ENCODE results near the gene ATAD2B. TPM values are rescaled to one million over a fixed set of nuclear protein-coding genes. Genes with fewer than 3 reads are reported as not detected.

The ATAD2B gene
- total RNA-seq, 2 experiments from 2014 or later = 9.4 to 21.7 TPM

DNA sequence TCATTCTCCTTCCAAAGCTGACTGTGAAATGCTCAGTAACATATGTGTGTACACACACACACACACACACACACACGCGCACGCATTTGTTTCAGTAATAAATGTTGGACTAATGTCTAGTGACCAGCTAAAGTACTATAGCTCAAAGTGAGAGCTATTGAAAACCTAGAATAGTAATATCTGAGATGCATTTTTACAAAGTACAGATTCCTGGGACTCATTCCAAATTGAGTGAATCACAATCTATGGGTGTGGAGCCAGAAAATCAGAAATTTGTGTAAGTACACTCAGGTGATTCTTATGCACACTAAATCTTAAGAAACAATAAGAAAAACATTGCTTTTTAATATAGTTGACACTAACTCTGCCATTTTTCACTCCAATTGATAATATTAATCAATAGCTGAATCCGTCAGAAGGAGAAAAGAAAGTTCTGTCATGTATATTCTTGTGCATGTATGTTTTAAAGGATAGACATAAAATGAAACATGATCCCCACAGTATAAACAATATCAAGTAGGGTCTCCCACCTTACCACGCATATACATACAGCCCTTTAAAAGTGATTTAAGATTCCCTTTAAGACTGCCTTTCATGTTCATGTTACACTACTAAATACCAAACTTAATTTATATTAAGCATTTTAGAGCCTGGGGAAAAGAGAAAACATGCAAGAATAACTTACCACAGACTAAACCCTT is 123.5 kb downstream of the ATAD2B start:
- intact Hi-C loops (cut with micrococcal nuclease; ENCODE audit: unreplicated experiment) = no loop called here
- Histone ChIP-seq H3K36me3 (ENCODE audit: insufficient read depth, low read length) (no peaks in the 10 kb centered on the region), H3K4me2 (ENCODE audit: low read length) (no peak overlapping the region), H3K9me3 (ENCODE audit: low read length) (no peaks in the 10 kb centered on the region), H2AFZ (ENCODE audit: low read length) (no peak overlapping the region), H3K9me2 (ENCODE audit: insufficient read depth, low read length) (no peaks in the 10 kb centered on the region), H4K20me1 (ENCODE audit: insufficient read depth, low read length) (no peaks in the 10 kb centered on the region), H3K4me1 (ENCODE audit: insufficient read depth, low read length, poor library complexity, severe bottlenecking) (no peaks in the 10 kb centered on the region), H3K4me3 (ENCODE audit: low read depth, low read length, poor library complexity, severe bottlenecking) (no peak overlapping the region), H3K79me2 (ENCODE audit: insufficient read depth, low read depth, low read length) (no peaks in the 10 kb centered on the region), H3K27ac (ENCODE audit: low read depth, low read length, poor library complexity, severe bottlenecking) (no peak overlapping the region)
- no peak for TF ChIP-seq EZH2phosphoT487 (IDR thresholded peaks at IDR 0.05; ENCODE audit: borderline replicate concordance, low read depth, low read length)
- TF ChIP-seq, protein P1, sequence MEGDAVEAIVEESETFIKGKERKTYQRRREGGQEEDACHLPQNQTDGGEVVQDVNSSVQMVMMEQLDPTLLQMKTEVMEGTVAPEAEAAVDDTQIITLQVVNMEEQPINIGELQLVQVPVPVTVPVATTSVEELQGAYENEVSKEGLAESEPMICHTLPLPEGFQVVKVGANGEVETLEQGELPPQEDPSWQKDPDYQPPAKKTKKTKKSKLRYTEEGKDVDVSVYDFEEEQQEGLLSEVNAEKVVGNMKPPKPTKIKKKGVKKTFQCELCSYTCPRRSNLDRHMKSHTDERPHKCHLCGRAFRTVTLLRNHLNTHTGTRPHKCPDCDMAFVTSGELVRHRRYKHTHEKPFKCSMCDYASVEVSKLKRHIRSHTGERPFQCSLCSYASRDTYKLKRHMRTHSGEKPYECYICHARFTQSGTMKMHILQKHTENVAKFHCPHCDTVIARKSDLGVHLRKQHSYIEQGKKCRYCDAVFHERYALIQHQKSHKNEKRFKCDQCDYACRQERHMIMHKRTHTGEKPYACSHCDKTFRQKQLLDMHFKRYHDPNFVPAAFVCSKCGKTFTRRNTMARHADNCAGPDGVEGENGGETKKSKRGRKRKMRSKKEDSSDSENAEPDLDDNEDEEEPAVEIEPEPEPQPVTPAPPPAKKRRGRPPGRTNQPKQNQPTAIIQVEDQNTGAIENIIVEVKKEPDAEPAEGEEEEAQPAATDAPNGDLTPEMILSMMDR (conservative IDR thresholded peaks at IDR 0.05; ENCODE audit: low read length) = no peak
- CTCF ChIA-PET (ENCODE audit: unreplicated experiment) = no interaction called here
- POLR2A ChIA-PET = interaction anchor here (0.6 to 1.3 kb wide), 4 partner anchors 13 to 295 kb away, joined by 3 read pairs; no protein-coding TSS in a partner anchor
- no peak for DNase-seq (ENCODE audit: low spot score)
- no TSS peak for BruUV-seq (replicated peaks)

DNA sequence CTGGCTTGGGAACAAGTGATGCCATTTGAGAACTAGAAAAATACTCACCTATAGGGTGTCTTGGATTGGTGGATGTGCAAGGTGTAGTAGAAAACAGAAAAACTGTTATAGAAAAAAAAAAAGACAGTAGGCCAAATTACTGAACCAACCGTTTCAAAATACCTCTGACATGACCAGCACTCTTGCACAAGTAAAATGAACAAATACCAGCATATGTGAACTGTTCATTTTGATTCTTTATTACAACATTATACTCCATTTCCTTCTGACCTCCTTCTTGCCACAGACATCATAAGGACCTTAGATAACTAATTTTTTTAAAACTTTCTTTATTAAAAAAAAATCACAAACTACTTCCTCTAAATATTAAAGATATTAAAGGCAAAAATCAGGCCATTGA is 125.5 kb downstream of the ATAD2B start:
- CTCF ChIA-PET (ENCODE audit: unreplicated experiment) = no interaction called here
- H3K27ac ChIP-seq (ENCODE audit: low read depth, low read length, poor library complexity, severe bottlenecking) = no peak overlapping the region
- H3K9me2 ChIP-seq (ENCODE audit: insufficient read depth, low read length) = no peaks in the 10 kb centered on the region
- no peak for TF ChIP-seq EZH2phosphoT487 (IDR thresholded peaks at IDR 0.05; ENCODE audit: borderline replicate concordance, low read depth, low read length)
- DNase-seq (ENCODE audit: low spot score) = no peak
- H3K9me3 ChIP-seq (ENCODE audit: low read length) = no peaks in the 10 kb centered on the region
- H2AFZ ChIP-seq (ENCODE audit: low read length) = no peak overlapping the region
- no peaks in the 10 kb centered on the region for H3K36me3 ChIP-seq (ENCODE audit: insufficient read depth, low read length)
- H3K4me2 ChIP-seq (ENCODE audit: low read length) = no peak overlapping the region
- no peak overlapping the region for H3K4me3 ChIP-seq (ENCODE audit: low read depth, low read length, poor library complexity, severe bottlenecking)
- BruUV-seq (replicated peaks) = no TSS peak
- H3K79me2 ChIP-seq (ENCODE audit: insufficient read depth, low read depth, low read length) = no peaks in the 10 kb centered on the region
- no peaks in the 10 kb centered on the region for H4K20me1 ChIP-seq (ENCODE audit: insufficient read depth, low read length)
- H3K4me1 ChIP-seq (ENCODE audit: insufficient read depth, low read length, poor library complexity, severe bottlenecking) = no peaks in the 10 kb centered on the region
- intact Hi-C loops (cut with micrococcal nuclease; ENCODE audit: unreplicated experiment) = no loop called here
- POLR2A ChIA-PET = interaction anchor here (0.6 kb wide), 1 partner anchor 137 kb away, joined by 3 read pairs; no protein-coding TSS in a partner anchor

DNA sequence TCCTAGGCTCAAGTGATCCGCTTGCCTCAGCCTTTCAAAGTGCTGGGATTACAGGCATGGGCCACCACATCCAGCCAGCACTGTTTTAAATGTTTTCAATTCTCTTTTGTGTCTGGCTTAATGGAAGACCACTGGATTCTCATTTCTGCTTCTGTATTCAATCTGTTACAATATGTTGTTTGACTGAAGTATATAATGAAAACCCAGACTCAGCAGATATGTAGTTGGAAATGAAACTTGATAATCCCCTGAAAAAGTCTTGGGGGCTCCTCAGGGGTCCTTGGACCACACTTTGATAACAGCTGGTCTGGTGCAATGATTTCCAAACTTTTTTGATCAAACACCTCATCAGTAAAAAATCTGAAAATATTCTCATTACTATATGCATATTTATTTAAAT is 132.7 kb downstream of the ATAD2B start:
- Histone ChIP-seq H3K4me3 (ENCODE audit: low read depth, low read length, poor library complexity, severe bottlenecking) (no peak overlapping the region), H3K4me2 (ENCODE audit: low read length) (no peak overlapping the region), H3K36me3 (ENCODE audit: insufficient read depth, low read length) (no peaks in the 10 kb centered on the region), H3K27ac (ENCODE audit: low read depth, low read length, poor library complexity, severe bottlenecking) (no peak overlapping the region), H4K20me1 (ENCODE audit: insufficient read depth, low read length) (no peaks in the 10 kb centered on the region), H3K9me2 (ENCODE audit: insufficient read depth, low read length) (no peaks in the 10 kb centered on the region), H2AFZ (ENCODE audit: low read length) (no peak overlapping the region), H3K79me2 (ENCODE audit: insufficient read depth, low read depth, low read length) (no peaks in the 10 kb centered on the region), H3K4me1 (ENCODE audit: insufficient read depth, low read length, poor library complexity, severe bottlenecking) (no peaks in the 10 kb centered on the region), H3K9me3 (ENCODE audit: low read length) (no peaks in the 10 kb centered on the region)
- TF ChIP-seq EZH2phosphoT487 (IDR thresholded peaks at IDR 0.05; ENCODE audit: borderline replicate concordance, low read depth, low read length) = no peak
- TF ChIP-seq, protein P1 (conservative IDR thresholded peaks at IDR 0.05; ENCODE audit: low read length) = no peak
- CTCF ChIA-PET (ENCODE audit: unreplicated experiment) = no interaction called here
- no peak for DNase-seq (ENCODE audit: low spot score)
- POLR2A ChIA-PET = interaction anchor here (0.5 kb wide), 1 partner anchor 781 kb away, joined by 4 read pairs; no protein-coding TSS in a partner anchor
- no TSS peak for BruUV-seq (replicated peaks)
- intact Hi-C loops (cut with micrococcal nuclease; ENCODE audit: unreplicated experiment) = no loop called here

Measured in OCI-LY7 (cell line).